ENCODE measurements around the gene COQ7.

Gene COQ7

DNA sequence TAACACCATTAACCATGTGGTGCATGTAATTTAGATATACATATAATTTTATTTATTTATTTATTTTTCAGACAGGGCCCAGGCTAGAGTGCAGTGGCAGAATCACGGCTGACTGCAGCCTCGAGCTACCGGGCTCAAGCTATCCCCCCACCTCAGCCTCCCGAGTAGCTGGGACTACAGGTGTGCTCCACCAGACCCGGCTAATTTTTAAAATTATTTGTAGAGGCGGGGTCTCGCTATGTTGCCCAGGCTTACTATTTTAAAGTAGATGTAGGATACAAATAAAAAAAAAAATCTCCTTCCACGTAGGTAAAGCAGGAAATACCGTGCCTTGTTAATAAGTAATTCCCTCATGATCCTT is 446 bp upstream of the COQ7 start:
- Histone ChIP-seq H3K4me1 (ENCODE audit: control insufficient read depth, low read length) (peaks cover 13% of the 10 kb centered on the region), H3K27ac (ENCODE audit: low read depth, low read length) (no peak overlapping the region), H3K27me3 (ENCODE audit: control insufficient read depth, low read length) (peaks cover 7% of the 10 kb centered on the region; the same call in 1 of the 2 replicates), H3K36me3 (ENCODE audit: control insufficient read depth, low read length) (no peaks in the 10 kb centered on the region), H3K4me2 (ENCODE audit: low read length) (peak overlapping the region; percentile 69), H3K9me2 (replicated peaks; ENCODE audit: control insufficient read depth, low read length) (no peaks in the 10 kb centered on the region), H4K20me1 (ENCODE audit: control insufficient read depth, insufficient read depth, low read depth, low read length) (no peaks in the 10 kb centered on the region), H3K4me3 (ENCODE audit: low read length) (peak overlapping the region; percentile 81), H3K9me3 (ENCODE audit: control insufficient read depth, insufficient read depth, low read length) (no peaks in the 10 kb centered on the region), H3K79me2 (ENCODE audit: control insufficient read depth, low read length) (peaks cover 13% of the 10 kb centered on the region), H3F3A (ENCODE audit: control insufficient read depth, insufficient read depth) (no peaks in the 10 kb centered on the region)
- no peak for TF ChIP-seq EZH2phosphoT487 (IDR thresholded peaks at IDR 0.05; ENCODE audit: borderline replicate concordance, low read length)
- TF ChIP-seq, protein P1, sequence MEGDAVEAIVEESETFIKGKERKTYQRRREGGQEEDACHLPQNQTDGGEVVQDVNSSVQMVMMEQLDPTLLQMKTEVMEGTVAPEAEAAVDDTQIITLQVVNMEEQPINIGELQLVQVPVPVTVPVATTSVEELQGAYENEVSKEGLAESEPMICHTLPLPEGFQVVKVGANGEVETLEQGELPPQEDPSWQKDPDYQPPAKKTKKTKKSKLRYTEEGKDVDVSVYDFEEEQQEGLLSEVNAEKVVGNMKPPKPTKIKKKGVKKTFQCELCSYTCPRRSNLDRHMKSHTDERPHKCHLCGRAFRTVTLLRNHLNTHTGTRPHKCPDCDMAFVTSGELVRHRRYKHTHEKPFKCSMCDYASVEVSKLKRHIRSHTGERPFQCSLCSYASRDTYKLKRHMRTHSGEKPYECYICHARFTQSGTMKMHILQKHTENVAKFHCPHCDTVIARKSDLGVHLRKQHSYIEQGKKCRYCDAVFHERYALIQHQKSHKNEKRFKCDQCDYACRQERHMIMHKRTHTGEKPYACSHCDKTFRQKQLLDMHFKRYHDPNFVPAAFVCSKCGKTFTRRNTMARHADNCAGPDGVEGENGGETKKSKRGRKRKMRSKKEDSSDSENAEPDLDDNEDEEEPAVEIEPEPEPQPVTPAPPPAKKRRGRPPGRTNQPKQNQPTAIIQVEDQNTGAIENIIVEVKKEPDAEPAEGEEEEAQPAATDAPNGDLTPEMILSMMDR (IDR thresholded peaks at IDR 0.05; ENCODE audit: low read depth, low read length, poor library complexity, severe bottlenecking) = no peak

DNA sequence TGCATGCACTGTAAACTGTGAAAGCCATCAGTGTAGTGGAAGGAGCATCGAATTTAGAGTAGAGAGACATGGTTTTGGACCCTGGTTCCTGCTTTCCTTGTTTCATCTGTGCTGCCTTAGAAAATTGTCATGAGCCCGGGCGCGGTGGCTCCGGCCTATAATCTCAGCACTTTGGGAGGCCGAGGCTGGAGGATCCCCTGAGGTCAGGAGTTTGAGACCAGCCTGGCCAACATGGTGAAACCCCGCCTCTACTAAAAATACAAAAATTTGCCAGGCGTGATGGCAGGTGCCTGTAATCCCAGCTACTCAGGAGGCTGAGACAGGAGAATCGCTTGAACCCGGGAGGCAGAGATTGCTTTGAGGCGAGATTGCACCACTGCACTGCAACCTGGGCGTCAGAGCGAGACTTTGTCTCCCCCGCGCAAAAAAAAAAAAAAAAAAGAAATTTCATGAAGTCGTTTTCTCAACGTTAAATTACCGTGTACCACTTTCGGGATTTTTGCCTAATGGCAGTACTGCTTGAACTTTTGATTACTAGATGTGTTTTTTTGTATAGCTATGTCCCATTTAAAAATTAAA is 912 bp downstream of the COQ7 start:
- H3K4me3 ChIP-seq (ENCODE audit: low read length) = peak overlapping the region; percentile 81
- peak overlapping the region; percentile 69 for H3K4me2 ChIP-seq (ENCODE audit: low read length)
- H3K36me3 ChIP-seq (ENCODE audit: control insufficient read depth, low read length) = peaks cover under 1% of the 10 kb centered on the region; the same call in 1 of the 2 replicates
- no peaks in the 10 kb centered on the region for H3K9me3 ChIP-seq (ENCODE audit: control insufficient read depth, insufficient read depth, low read length)
- no peaks in the 10 kb centered on the region for H3K9me2 ChIP-seq (replicated peaks; ENCODE audit: control insufficient read depth, low read length)
- H3K79me2 ChIP-seq (ENCODE audit: control insufficient read depth, low read length) = peaks cover 13% of the 10 kb centered on the region
- peak overlapping the region; percentile 90 for H3K27ac ChIP-seq (ENCODE audit: low read depth, low read length)
- no peaks in the 10 kb centered on the region for H4K20me1 ChIP-seq (ENCODE audit: control insufficient read depth, insufficient read depth, low read depth, low read length)
- TF ChIP-seq, protein P1 (IDR thresholded peaks at IDR 0.05; ENCODE audit: low read depth, low read length, poor library complexity, severe bottlenecking) = no peak
- TF ChIP-seq EZH2phosphoT487 (IDR thresholded peaks at IDR 0.05; ENCODE audit: borderline replicate concordance, low read length) = no peak
- peaks cover 13% of the 10 kb centered on the region for H3K4me1 ChIP-seq (ENCODE audit: control insufficient read depth, low read length)
- no peaks in the 10 kb centered on the region for H3F3A ChIP-seq (ENCODE audit: control insufficient read depth, insufficient read depth)
- H3K27me3 ChIP-seq (ENCODE audit: control insufficient read depth, low read length) = no peaks in the 10 kb centered on the region

DNA sequence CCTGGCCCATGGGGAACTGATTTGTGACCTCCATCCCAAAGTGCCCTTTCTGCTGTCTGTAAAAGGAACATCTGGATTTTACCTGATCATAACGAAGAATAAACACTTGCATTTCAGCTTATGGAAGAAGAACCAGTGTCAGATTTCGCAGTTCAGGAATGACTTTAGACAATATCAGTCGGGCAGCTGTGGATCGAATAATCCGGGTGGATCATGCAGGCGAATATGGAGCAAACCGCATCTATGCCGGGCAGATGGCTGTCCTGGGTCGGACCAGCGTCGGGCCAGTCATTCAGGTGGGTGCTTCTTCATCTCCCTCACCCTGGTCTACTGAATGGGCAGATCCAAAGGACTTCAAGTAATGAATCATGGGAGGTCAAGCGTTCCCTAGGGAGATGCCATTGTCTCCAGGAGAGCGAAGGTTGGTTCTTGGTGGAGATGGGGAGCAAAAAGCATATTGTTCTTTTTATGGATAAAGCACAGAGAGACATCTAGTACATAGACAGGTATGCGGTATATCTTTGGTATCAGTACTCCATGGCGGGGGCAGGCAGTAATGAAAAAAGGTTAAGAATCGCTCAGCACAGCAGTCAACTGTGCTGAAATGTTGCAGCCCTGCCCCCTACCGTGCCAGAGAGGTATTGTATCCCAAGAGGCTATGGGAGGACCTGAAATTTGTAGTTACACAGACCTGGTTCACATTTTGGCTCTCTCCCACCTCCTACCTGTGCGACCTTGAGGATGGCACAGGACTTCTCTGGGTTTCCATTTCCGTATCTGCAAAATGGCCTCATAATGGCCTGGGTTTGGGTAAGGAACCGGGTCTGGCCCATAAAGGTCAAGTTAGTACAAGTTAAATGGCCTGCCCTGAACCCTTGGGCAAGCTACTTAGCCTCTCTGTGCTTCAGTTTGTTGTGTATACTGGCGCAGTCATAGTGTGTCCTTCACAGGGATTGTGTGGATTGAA is 4.7 kb downstream of the COQ7 start:
- TF ChIP-seq, protein P1 (IDR thresholded peaks at IDR 0.05; ENCODE audit: low read depth, low read length, poor library complexity, severe bottlenecking) = peak; percentile 79
- no peak for TF ChIP-seq EZH2phosphoT487 (IDR thresholded peaks at IDR 0.05; ENCODE audit: borderline replicate concordance, low read length)
- Histone ChIP-seq H3K79me2 (ENCODE audit: control insufficient read depth, low read length) (peaks cover 13% of the 10 kb centered on the region), H3K9me3 (ENCODE audit: control insufficient read depth, insufficient read depth, low read length) (no peaks in the 10 kb centered on the region), H3K4me2 (ENCODE audit: low read length) (no peak overlapping the region), H3K4me3 (ENCODE audit: low read length) (no peak overlapping the region), H4K20me1 (ENCODE audit: control insufficient read depth, insufficient read depth, low read depth, low read length) (no peaks in the 10 kb centered on the region), H3K9me2 (replicated peaks; ENCODE audit: control insufficient read depth, low read length) (no peaks in the 10 kb centered on the region), H3F3A (ENCODE audit: control insufficient read depth, insufficient read depth) (no peaks in the 10 kb centered on the region), H3K27ac (ENCODE audit: low read depth, low read length) (no peak overlapping the region), H3K36me3 (ENCODE audit: control insufficient read depth, low read length) (peaks cover 9% of the 10 kb centered on the region; the same call in 1 of the 2 replicates), H3K4me1 (ENCODE audit: control insufficient read depth, low read length) (peaks cover 11% of the 10 kb centered on the region), H3K27me3 (ENCODE audit: control insufficient read depth, low read length) (no peaks in the 10 kb centered on the region)

Measured in DOHH2 (cell line).